Smooth muscle cell (in vitro differentiated cells): ENCODE results near the gene ZNF154. TPM values are rescaled to one million over a fixed set of nuclear protein-coding genes. Genes with fewer than 3 reads are reported as not detected.

Experiments
- DNase-seq: peaks from one replicate; lab custom pipeline; 2025; ENCODE audit not compliant: unreplicated experiment; lab: John Stamatoyannopoulos, UW
- H2AFZ ChIP-seq: fragments of 200-600 bp; sonication (generic); 2 replicates; pipeline ENCODE4 v1.6.0; 2016; ENCODE audit warnings: antibody characterized with exemption, low read depth, mild to moderate bottlenecking
- H3F3A ChIP-seq: fragments of 200-600 bp; sonication (generic); 2 replicates; pipeline ENCODE4 v1.6.0; 2017; ENCODE audit warnings: antibody characterized with exemption, low read depth
- H3K27ac ChIP-seq: fragments of 200-600 bp; sonication (generic); 2 replicates; pipeline ENCODE4 v1.5.1; 2016; ENCODE audit warnings: low read depth, mild to moderate bottlenecking
- H3K27me3 ChIP-seq: fragments of 200-600 bp; sonication (generic); 2 replicates; pipeline ENCODE4 v1.6.1; 2016; ENCODE audit warnings: low read depth, mild to moderate bottlenecking
- H3K36me3 ChIP-seq: fragments of 200-600 bp; sonication (generic); 2 replicates; pipeline ENCODE4 v1.5.1; 2016; ENCODE audit warnings: low read depth
- H3K4me1 ChIP-seq: fragments of 200-600 bp; sonication (generic); 2 replicates; pipeline ENCODE4 v1.5.1; 2016; ENCODE audit warnings: low read depth
- H3K4me2 ChIP-seq: fragments of 200-600 bp; sonication (generic); 2 replicates; pipeline ENCODE4 v1.6.0; 2016; ENCODE audit warnings: mild to moderate bottlenecking
- H3K4me3 ChIP-seq: fragments of 200-600 bp; sonication (generic); 2 replicates; pipeline ENCODE4 v1.5.1; 2016; ENCODE audit warnings: mild to moderate bottlenecking
- H3K79me2 ChIP-seq: fragments of 200-600 bp; sonication (generic); 2 replicates; pipeline ENCODE4 v1.6.0; 2016; ENCODE audit warnings: low read depth, mild to moderate bottlenecking
- H3K9ac ChIP-seq: fragments of 200-600 bp; sonication (generic); 2 replicates; pipeline ENCODE4 v1.6.0; 2016; ENCODE audit warnings: low read depth
- H3K9me3 ChIP-seq: fragments of 200-600 bp; sonication (generic); replicated peaks from 2 replicates; pipeline ENCODE4 v1.5.1; 2016; ENCODE audit warnings: low read depth
- H4K20me1 ChIP-seq: fragments of 200-600 bp; sonication (generic); 2 replicates; pipeline ENCODE4 v1.6.0; 2016; ENCODE audit warnings: low read depth
- WGBS: methylation state at CpG from one replicate; pipeline ENCODE4 v1.1.7; 2016; ENCODE audit warnings: low lambda C conversion rate; 5-methylcytosine and 5-hydroxymethylcytosine counted together
- polyA plus RNA-seq: library from polyadenylated mRNA; unstranded; fragments of >200 nt; fragmentation: Nextera tagmentation; extraction: Ambion mirVana; gene quantifications from 2 replicates; pipeline ENCODE4 v1.2.1, GENCODE V29; 2016
- total RNA-seq: library from RNA; depleted of rRNA; stranded (reverse); fragments of >200 nt; gene quantifications from 2 replicates; pipeline ENCODE4 v1.2.3, GENCODE V29; 2014
- TF ChIP-seq, protein P1 (sequence below): fragments of 200-600 bp; sonication (generic); IDR thresholded peaks from 2 replicates; pipeline ENCODE4 v1.5.1; 2017; ENCODE audit warnings: borderline replicate concordance, mild to moderate bottlenecking, antibody characterized with exemption; ENCODE audit not compliant: insufficient read depth, poor library complexity, severe bottlenecking

Gene ZNF154
- total and polyA plus RNA-seq, 2 experiments from 2014 or later: 3.3 to 9.6 TPM

- H3K4me2 ChIP-seq: no peak overlapping the region
- H2AFZ ChIP-seq: peak overlapping the region; percentile 99
- H3K79me2 ChIP-seq: no peaks in the 10 kb centered on the region
- TF ChIP-seq, protein P1, sequence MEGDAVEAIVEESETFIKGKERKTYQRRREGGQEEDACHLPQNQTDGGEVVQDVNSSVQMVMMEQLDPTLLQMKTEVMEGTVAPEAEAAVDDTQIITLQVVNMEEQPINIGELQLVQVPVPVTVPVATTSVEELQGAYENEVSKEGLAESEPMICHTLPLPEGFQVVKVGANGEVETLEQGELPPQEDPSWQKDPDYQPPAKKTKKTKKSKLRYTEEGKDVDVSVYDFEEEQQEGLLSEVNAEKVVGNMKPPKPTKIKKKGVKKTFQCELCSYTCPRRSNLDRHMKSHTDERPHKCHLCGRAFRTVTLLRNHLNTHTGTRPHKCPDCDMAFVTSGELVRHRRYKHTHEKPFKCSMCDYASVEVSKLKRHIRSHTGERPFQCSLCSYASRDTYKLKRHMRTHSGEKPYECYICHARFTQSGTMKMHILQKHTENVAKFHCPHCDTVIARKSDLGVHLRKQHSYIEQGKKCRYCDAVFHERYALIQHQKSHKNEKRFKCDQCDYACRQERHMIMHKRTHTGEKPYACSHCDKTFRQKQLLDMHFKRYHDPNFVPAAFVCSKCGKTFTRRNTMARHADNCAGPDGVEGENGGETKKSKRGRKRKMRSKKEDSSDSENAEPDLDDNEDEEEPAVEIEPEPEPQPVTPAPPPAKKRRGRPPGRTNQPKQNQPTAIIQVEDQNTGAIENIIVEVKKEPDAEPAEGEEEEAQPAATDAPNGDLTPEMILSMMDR: no peak
- WGBS: 92% methylated on average over 9 of the region's 9 CpGs
- H3K4me3 ChIP-seq: peak overlapping the region; percentile 71
- H3K27ac ChIP-seq: no peak overlapping the region
- H3K9me3 ChIP-seq: no peaks in the 10 kb centered on the region
- no peaks in the 10 kb centered on the region for H3F3A ChIP-seq
- no peak for DNase-seq
- no peak overlapping the region for H3K9ac ChIP-seq
- no peaks in the 10 kb centered on the region for H4K20me1 ChIP-seq
- H3K36me3 ChIP-seq: no peaks in the 10 kb centered on the region
- no peaks in the 10 kb centered on the region for H3K27me3 ChIP-seq
- peaks cover 4% of the 10 kb centered on the region for H3K4me1 ChIP-seq
Observed at GRCh38 chr19:57665261-57665806, 43.7 kb downstream of the ZNF154 start.

GRCh38 chr19:57664269-57665127, 44.5 kb downstream of the ZNF154 start:
- H3K27ac ChIP-seq: no peak overlapping the region

DNA sequence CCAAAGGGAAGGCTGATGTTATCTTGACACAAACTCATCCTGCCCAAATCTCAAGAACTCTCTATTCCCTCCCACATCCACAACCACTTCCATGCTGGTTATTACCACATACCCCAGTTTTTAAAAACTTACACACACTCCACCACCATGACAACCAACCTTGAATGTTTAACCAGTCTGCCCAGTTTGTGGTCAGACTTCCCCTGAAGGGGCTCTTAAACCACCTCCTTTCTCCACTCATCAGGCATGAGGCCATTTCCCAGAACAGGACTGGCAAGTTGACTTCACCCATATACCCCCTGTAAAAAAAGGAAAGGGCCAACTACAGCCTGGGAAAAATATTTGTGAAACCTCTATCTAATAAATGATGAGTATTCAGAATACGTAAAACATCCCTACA, 52.7 kb downstream of the ZNF154 start:
- Histone ChIP-seq H3K4me1 (no peaks in the 10 kb centered on the region), H3K36me3 (no peaks in the 10 kb centered on the region), H3K79me2 (no peaks in the 10 kb centered on the region), H3K4me3 (no peak overlapping the region), H3K4me2 (no peak overlapping the region), H3F3A (no peaks in the 10 kb centered on the region), H2AFZ (no peak overlapping the region), H3K27me3 (peaks cover 9% of the 10 kb centered on the region), H3K27ac (no peak overlapping the region), H4K20me1 (no peaks in the 10 kb centered on the region), H3K9ac (no peak overlapping the region), H3K9me3 (no peaks in the 10 kb centered on the region)
- WGBS: 67% methylated on average over 1 of the region's 1 CpG
- DNase-seq: no peak
- TF ChIP-seq, protein P1: no peak

More at GRCh38 chr19:57664269-57665127, 44.5 kb downstream of the ZNF154 start:
- Histone ChIP-seq H3K9ac (peak overlapping the region; percentile 43), H3K4me2 (peak overlapping the region; percentile 97), H3K36me3 (no peaks in the 10 kb centered on the region), H4K20me1 (no peaks in the 10 kb centered on the region), H2AFZ (peak overlapping the region; percentile 99), H3K4me3 (peak overlapping the region; percentile 71), H3K27me3 (peaks cover 5% of the 10 kb centered on the region), H3K9me3 (no peaks in the 10 kb centered on the region), H3F3A (no peaks in the 10 kb centered on the region), H3K79me2 (no peaks in the 10 kb centered on the region), H3K4me1 (peaks cover 4% of the 10 kb centered on the region)
- DNase-seq: peak; percentile 24
- TF ChIP-seq, protein P1: no peak
- 3% methylated on average over 52 of the region's 64 CpGs for WGBS
